ENCODE results near the gene SLC9C1. TPM values are rescaled to one million over a fixed set of nuclear protein-coding genes. Genes with fewer than 3 reads are reported as not detected.

Gene SLC9C1
- total RNA-seq, 2 donors from 2014 or later: 0.35 to 1.3 TPM

GRCh38 chr3:112116748-112117186 lies 177.2 kb downstream of the SLC9C1 start:
- peak overlapping the region in 1 of 2 donors; percentile 28 for H3K4me3 ChIP-seq
- no peak for TF ChIP-seq CTCF (IDR thresholded peaks at IDR 0.05)
- no peaks in the 10 kb centered on the region for H3K27me3 ChIP-seq
- no peak overlapping the region for H3K27ac ChIP-seq
- DNase-seq (ENCODE audit: low spot score): no peak
- H3K4me1 ChIP-seq: peaks cover 0 to 10% of the 10 kb centered on the region in 2 donors
- H3K9me3 ChIP-seq: no peaks in the 10 kb centered on the region
- no peaks in the 10 kb centered on the region for H3K36me3 ChIP-seq

GRCh38 chr3:112115806-112116383 lies 178.1 kb downstream of the SLC9C1 start:
- Histone ChIP-seq H3K4me1 (peaks cover 0 to 10% of the 10 kb centered on the region in 2 donors), H3K27me3 (no peaks in the 10 kb centered on the region), H3K27ac (no peak overlapping the region), H3K36me3 (no peaks in the 10 kb centered on the region), H3K4me3 (no peak overlapping the region), H3K9me3 (no peaks in the 10 kb centered on the region)
- TF ChIP-seq CTCF (IDR thresholded peaks at IDR 0.05): no peak
- no peak for DNase-seq (ENCODE audit: low spot score)

GRCh38 chr3:112115161-112115739 lies 178.8 kb downstream of the SLC9C1 start:
- Histone ChIP-seq H3K27me3 (no peaks in the 10 kb centered on the region), H3K4me3 (no peak overlapping the region), H3K27ac (no peak overlapping the region), H3K9me3 (no peaks in the 10 kb centered on the region), H3K4me1 (peaks cover 0 to 10% of the 10 kb centered on the region in 2 donors), H3K36me3 (no peaks in the 10 kb centered on the region)
- DNase-seq (ENCODE audit: low spot score): no peak
- TF ChIP-seq CTCF (IDR thresholded peaks at IDR 0.05): no peak

GRCh38 chr3:112114576-112115160 lies 179.3 kb downstream of the SLC9C1 start:
- Histone ChIP-seq H3K27me3 (no peaks in the 10 kb centered on the region), H3K9me3 (no peaks in the 10 kb centered on the region), H3K4me1 (peaks cover 0 to 10% of the 10 kb centered on the region in 2 donors), H3K27ac (no peak overlapping the region), H3K4me3 (no peak overlapping the region), H3K36me3 (no peaks in the 10 kb centered on the region)
- TF ChIP-seq CTCF (IDR thresholded peaks at IDR 0.05): no peak
- no peak for DNase-seq (ENCODE audit: low spot score)

- Histone ChIP-seq H3K9me3 (no peaks in the 10 kb centered on the region), H3K27ac (no peak overlapping the region), H3K4me3 (no peak overlapping the region), H3K27me3 (no peaks in the 10 kb centered on the region), H3K36me3 (no peaks in the 10 kb centered on the region), H3K4me1 (peaks cover 0 to 10% of the 10 kb centered on the region in 2 donors)
- no peak for DNase-seq (ENCODE audit: low spot score)
- TF ChIP-seq CTCF (IDR thresholded peaks at IDR 0.05): peak; percentile 34 to 75
Observed at GRCh38 chr3:112111785-112112402, 182.1 kb downstream of the SLC9C1 start.
